Keratinocyte (primary cell): Measurements from ENCODE around the gene NOTCH4. TPM values are rescaled to one million over a fixed set of nuclear protein-coding genes. Genes with fewer than 3 reads are reported as not detected.

ENCODE experiments used
- DNase-seq: peaks from one replicate; pipeline ENCODE4 v3.0.0-alpha.2; 2011; ENCODE audit warnings: low read depth, missing footprints, low spot score
- FAIRE-seq: peaks from 2 replicates; lab custom pipeline; 2011; peaks lifted over from hg19 to GRCh38; lab: Jason Lieb, UNC
- H2AFZ ChIP-seq: 2 replicates; pipeline ENCODE4 v1.6.0; 2012; ENCODE audit warnings: low read length, control low read depth, inconsistent platforms; ENCODE audit not compliant: control insufficient read depth
- H3K27ac ChIP-seq: 2 replicates; pipeline ENCODE4 v1.5.1; 2011; ENCODE audit warnings: low read length; ENCODE audit not compliant: control insufficient read depth, insufficient read depth
- H3K27me3 ChIP-seq: 3 replicates; pipeline ENCODE4 v1.6.0; 2011; ENCODE audit warnings: low read length; ENCODE audit not compliant: control insufficient read depth, insufficient read depth; ENCODE audit errors: extremely low read depth
- H3K36me3 ChIP-seq, 2 experiments: 2 replicates in 1 of 2; 3 replicates in 1 of 2; pipeline ENCODE4 v1.5.1; 2011; ENCODE audit warnings: low read length in 2 of 2, mild to moderate bottlenecking in 1 of 2; ENCODE audit not compliant: control insufficient read depth in 2 of 2, insufficient read depth in 2 of 2; ENCODE audit errors: extremely low read depth in 1 of 2
- H3K4me1 ChIP-seq: 3 replicates; pipeline ENCODE4 v1.5.1; 2011; ENCODE audit warnings: low read length; ENCODE audit not compliant: control insufficient read depth, insufficient read depth; ENCODE audit errors: extremely low read depth
- H3K4me2 ChIP-seq: 3 replicates; pipeline ENCODE4 v1.6.0; 2011; ENCODE audit warnings: low read depth, low read length; ENCODE audit not compliant: control insufficient read depth, insufficient read depth; ENCODE audit errors: extremely low read depth
- H3K4me3 ChIP-seq, 3 experiments: fragments of 200-600 bp in 1 of 3; sonication (generic) in 1 of 3; 2 replicates in 2 of 3; 3 replicates in 1 of 3; pipeline ENCODE4 v1.5.1; 2011 to 2016; ENCODE audit warnings: low read length in 3 of 3, mild to moderate bottlenecking in 3 of 3, control low read depth in 2 of 3, inconsistent platforms in 1 of 3, low read depth in 1 of 3, mixed read lengths in 1 of 3, mixed run types in 1 of 3, moderate library complexity in 1 of 3; ENCODE audit not compliant: control insufficient read depth in 2 of 3, insufficient read depth in 2 of 3; ENCODE audit errors: extremely low read depth in 1 of 3
- H3K79me2 ChIP-seq: 2 replicates; pipeline ENCODE4 v1.6.0; 2012; ENCODE audit warnings: low read length; ENCODE audit not compliant: control insufficient read depth, insufficient read depth
- H3K9ac ChIP-seq: 3 replicates; pipeline ENCODE4 v1.6.0; 2011; ENCODE audit warnings: low read length; ENCODE audit not compliant: control insufficient read depth, insufficient read depth; ENCODE audit errors: extremely low read depth
- H3K9me1 ChIP-seq: 3 replicates; pipeline ENCODE4 v1.6.0; 2011; ENCODE audit warnings: low read length; ENCODE audit not compliant: control insufficient read depth, insufficient read depth; ENCODE audit errors: extremely low read depth
- H3K9me3 ChIP-seq: 2 replicates; pipeline ENCODE4 v1.5.1; 2012; ENCODE audit warnings: low read depth, low read length; ENCODE audit not compliant: control insufficient read depth
- H4K20me1 ChIP-seq: 3 replicates; pipeline ENCODE4 v1.6.0; 2011; ENCODE audit warnings: low read length; ENCODE audit not compliant: control insufficient read depth, insufficient read depth; ENCODE audit errors: extremely low read depth
- CTCF ChIP-seq, 3 experiments: IDR thresholded peaks in 1 of 3; conservative IDR thresholded peaks in 1 of 3; optimal IDR thresholded peaks in 1 of 3; 2 replicates in 2 of 3; 3 replicates in 1 of 3; pipeline versions ENCODE3 to v1.5.1; 2011; ENCODE audit warnings: low read length in 3 of 3, mild to moderate bottlenecking in 3 of 3, moderate library complexity in 2 of 3, control low read depth in 1 of 3, inconsistent platforms in 1 of 3; ENCODE audit not compliant: insufficient read depth in 2 of 3; ENCODE audit errors: extremely low read depth in 1 of 3
- EZH2 ChIP-seq: IDR thresholded peaks from one replicate; pipeline ENCODE4 v1.6.1; 2012; ENCODE audit warnings: inconsistent platforms, mild to moderate bottlenecking, low read length, moderate library complexity
- dilution Hi-C: fragments of 300-500 bp; cut with MboI; formaldehyde crosslinking; loops from one replicate; pipeline ENCODE4 v1.7.0; 2020; ENCODE audit warnings: low sequenced_read_pairs; ENCODE audit not compliant: extremely low pct_ligation_motif_present
- polyA plus RNA-seq, 5 experiments: library from polyadenylated mRNA; depleted of rRNA in 3 of 5; stranded (reverse) in 3 of 5; stranded (forward) in 1 of 5; unstranded in 1 of 5; fragments of >200 nt; gene quantifications; 1 replicate in 1 of 5; 2 replicates in 3 of 5; 3 replicates in 1 of 5; pipeline versions ENCODE4 v1.2.1 to v1.2.3, GENCODE V29; 2011 to 2012; ENCODE audit warnings: missing spikeins in 2 of 5, low read depth in 1 of 5, low replicate concordance in 1 of 5

NOTCH4 gene
- polyA plus RNA-seq, 1 donor (not counting 4 experiments of a cell fraction or from before 2014, with no cell fraction given) = 0.07 TPM

DNA sequence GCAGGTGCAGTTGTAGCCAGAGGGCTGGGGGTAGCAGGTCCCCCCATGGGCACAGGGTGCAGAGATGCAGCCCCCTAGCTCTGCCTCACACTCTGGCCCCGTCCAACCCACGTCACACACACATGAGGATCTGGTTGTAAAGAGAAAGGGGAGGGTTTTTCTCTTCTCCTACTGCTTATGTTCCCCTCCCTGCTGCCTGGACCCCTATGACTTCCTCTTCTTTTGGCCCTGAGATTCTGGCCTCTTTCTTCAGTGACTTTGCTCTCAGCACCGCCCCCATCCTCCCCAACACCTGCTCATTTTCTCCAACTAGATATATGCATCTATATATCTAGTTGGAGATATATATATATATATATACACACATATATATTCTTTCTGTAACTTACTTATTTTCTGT is 9.7 kb downstream of the NOTCH4 start:
- Histone ChIP-seq H3K4me3 (no peak overlapping the region), H3K9me3 (no peaks in the 10 kb centered on the region), H3K27me3 (peaks cover 5% of the 10 kb centered on the region), H3K4me1 (no peaks in the 10 kb centered on the region), H3K4me2 (no peak overlapping the region), H3K36me3 (no peaks in the 10 kb centered on the region), H3K9me1 (no peaks in the 10 kb centered on the region), H3K79me2 (no peaks in the 10 kb centered on the region), H4K20me1 (no peaks in the 10 kb centered on the region), H3K27ac (no peak overlapping the region), H3K9ac (no peak overlapping the region), H2AFZ (no peak overlapping the region)
- dilution Hi-C loops = no loop called here
- no peak for DNase-seq
- FAIRE-seq = no peak
- TF ChIP-seq CTCF (optimal IDR thresholded peaks at IDR 0.05 in 1 of 3, IDR thresholded peaks at IDR 0.05 in 1 of 3, conservative IDR thresholded peaks at IDR 0.05 in 1 of 3; ENCODE audit: extremely low read depth in 1 of 3, insufficient read depth in 2 of 3, low read length in 3 of 3) = no peak
- TF ChIP-seq EZH2 = no peak

GRCh38 chr6:32213649-32214048 is 10.2 kb downstream of the NOTCH4 start:
- no peaks in the 10 kb centered on the region for H3K9me3 ChIP-seq
- H2AFZ ChIP-seq = no peak overlapping the region
- no peak overlapping the region for H3K27ac ChIP-seq
- no peaks in the 10 kb centered on the region for H3K36me3 ChIP-seq
- H4K20me1 ChIP-seq = no peaks in the 10 kb centered on the region
- no peak overlapping the region for H3K9ac ChIP-seq
- dilution Hi-C loops = no loop called here
- no peak overlapping the region for H3K4me3 ChIP-seq
- no peaks in the 10 kb centered on the region for H3K9me1 ChIP-seq
- TF ChIP-seq CTCF (optimal IDR thresholded peaks at IDR 0.05 in 1 of 3, IDR thresholded peaks at IDR 0.05 in 1 of 3, conservative IDR thresholded peaks at IDR 0.05 in 1 of 3; ENCODE audit: extremely low read depth in 1 of 3, insufficient read depth in 2 of 3, low read length in 3 of 3) (no peak), EZH2 (no peak)
- H3K79me2 ChIP-seq = no peaks in the 10 kb centered on the region
- H3K4me1 ChIP-seq = no peaks in the 10 kb centered on the region
- no peak overlapping the region for H3K4me2 ChIP-seq
- DNase-seq (no peak), FAIRE-seq (no peak)
- peaks cover 5% of the 10 kb centered on the region for H3K27me3 ChIP-seq
